Upper lobe of right lung (tissue), 1 donor: ENCODE data around the gene NGRN. TPM values are rescaled to one million over a fixed set of nuclear protein-coding genes. Genes with fewer than 3 reads are reported as not detected.

ENCODE experiments used
- ATAC-seq: fragments of 200-7000 bp; cut with Tn5 transposase; one replicate; pipeline ENCODE4 v1.9.1; 2020; ENCODE audit warnings: mild to moderate bottlenecking, moderate library complexity
- DNase-seq: peaks from one replicate; pipeline ENCODE4 v3.0.0-alpha.2; 2020
- H3K27ac ChIP-seq: fragments of 200-600 bp; one replicate; pipeline ENCODE4 v1.8.0; 2022
- H3K27me3 ChIP-seq: fragments of 200-600 bp; one replicate; pipeline ENCODE4 v1.8.0; 2022; ENCODE audit warnings: mild to moderate bottlenecking
- H3K36me3 ChIP-seq: fragments of 200-600 bp; one replicate; pipeline ENCODE4 v1.8.0; 2022
- H3K4me1 ChIP-seq: fragments of 200-600 bp; one replicate; pipeline ENCODE4 v1.8.0; 2022
- H3K4me3 ChIP-seq: fragments of 200-600 bp; one replicate; pipeline ENCODE4 v1.8.0; 2022; ENCODE audit warnings: mild to moderate bottlenecking
- H3K9me3 ChIP-seq: fragments of 200-600 bp; one replicate; pipeline ENCODE4 v1.8.0; 2022
- intact Hi-C: fragments of 100-400 bp; cut with DNase I; formaldehyde crosslinking; loops from one replicate; pipeline ENCODE4 v1.11.0; 2022
- total RNA-seq: library from RNA; stranded (reverse); fragmentation: NEBNext Ultra II Directional; extraction: Animal tissue kit (Norgen Biotek cat#: 25700); gene quantifications from one replicate; pipeline ENCODE4 v1.2.1, GENCODE V29; 2021
- TF ChIP-seq, protein P1 (sequence below): fragments of 200-600 bp; IDR thresholded peaks from one replicate; pipeline ENCODE4 v1.8.0; 2022; ENCODE audit warnings: antibody characterized with exemption
- donor health status: DM: no; HTN: yes; CAD: no; lungs with severe emphysema.

The NGRN gene
- total RNA-seq, 1 donor from 2014 or later, result 75.0 TPM

DNA sequence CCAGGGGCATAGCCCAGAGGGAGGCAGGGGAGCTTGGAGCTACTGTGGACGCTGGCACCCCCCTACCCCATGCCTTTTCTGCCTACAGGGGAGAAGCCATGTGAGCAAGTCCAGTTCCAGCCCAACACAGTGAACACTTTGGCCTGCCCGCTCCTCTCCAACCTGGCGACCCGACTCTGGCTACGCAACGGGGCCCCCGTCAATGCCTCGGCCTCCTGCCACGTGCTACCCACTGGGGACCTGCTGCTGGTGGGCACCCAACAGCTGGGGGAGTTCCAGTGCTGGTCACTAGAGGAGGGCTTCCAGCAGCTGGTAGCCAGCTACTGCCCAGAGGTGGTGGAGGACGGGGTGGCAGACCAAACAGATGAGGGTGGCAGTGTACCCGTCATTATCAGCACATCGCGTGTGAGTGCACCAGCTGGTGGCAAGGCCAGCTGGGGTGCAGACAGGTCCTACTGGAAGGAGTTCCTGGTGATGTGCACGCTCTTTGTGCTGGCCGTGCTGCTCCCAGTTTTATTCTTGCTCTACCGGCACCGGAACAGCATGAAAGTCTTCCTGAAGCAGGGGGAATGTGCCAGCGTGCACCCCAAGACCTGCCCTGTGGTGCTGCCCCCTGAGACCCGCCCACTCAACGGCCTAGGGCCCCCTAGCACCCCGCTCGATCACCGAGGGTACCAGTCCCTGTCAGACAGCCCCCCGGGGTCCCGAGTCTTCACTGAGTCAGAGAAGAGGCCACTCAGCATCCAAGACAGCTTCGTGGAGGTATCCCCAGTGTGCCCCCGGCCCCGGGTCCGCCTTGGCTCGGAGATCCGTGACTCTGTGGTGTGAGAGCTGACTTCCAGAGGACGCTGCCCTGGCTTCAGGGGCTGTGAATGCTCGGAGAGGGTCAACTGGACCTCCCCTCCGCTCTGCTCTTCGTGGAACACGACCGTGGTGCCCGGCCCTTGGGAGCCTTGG, 37.4 kb upstream of the NGRN start:
- TF ChIP-seq, protein P1, sequence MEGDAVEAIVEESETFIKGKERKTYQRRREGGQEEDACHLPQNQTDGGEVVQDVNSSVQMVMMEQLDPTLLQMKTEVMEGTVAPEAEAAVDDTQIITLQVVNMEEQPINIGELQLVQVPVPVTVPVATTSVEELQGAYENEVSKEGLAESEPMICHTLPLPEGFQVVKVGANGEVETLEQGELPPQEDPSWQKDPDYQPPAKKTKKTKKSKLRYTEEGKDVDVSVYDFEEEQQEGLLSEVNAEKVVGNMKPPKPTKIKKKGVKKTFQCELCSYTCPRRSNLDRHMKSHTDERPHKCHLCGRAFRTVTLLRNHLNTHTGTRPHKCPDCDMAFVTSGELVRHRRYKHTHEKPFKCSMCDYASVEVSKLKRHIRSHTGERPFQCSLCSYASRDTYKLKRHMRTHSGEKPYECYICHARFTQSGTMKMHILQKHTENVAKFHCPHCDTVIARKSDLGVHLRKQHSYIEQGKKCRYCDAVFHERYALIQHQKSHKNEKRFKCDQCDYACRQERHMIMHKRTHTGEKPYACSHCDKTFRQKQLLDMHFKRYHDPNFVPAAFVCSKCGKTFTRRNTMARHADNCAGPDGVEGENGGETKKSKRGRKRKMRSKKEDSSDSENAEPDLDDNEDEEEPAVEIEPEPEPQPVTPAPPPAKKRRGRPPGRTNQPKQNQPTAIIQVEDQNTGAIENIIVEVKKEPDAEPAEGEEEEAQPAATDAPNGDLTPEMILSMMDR, result no peak
- intact Hi-C loops, result no loop called here
- H3K4me1 ChIP-seq, result peaks cover 34% of the 10 kb centered on the region

DNA sequence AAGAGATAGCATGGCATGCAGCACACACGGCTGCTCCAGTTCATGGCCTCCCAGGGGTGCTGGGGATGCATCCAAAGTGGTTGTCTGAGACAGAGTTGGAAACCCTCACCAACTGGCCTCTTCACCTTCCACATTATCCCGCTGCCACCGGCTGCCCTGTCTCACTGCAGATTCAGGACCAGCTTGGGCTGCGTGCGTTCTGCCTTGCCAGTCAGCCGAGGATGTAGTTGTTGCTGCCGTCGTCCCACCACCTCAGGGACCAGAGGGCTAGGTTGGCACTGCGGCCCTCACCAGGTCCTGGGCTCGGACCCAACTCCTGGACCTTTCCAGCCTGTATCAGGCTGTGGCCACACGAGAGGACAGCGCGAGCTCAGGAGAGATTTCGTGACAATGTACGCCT, 36.5 kb upstream of the NGRN start:
- Histone ChIP-seq H3K36me3 (peaks cover 70% of the 10 kb centered on the region), H3K27ac (no peak overlapping the region), H3K4me3 (no peak overlapping the region), H3K27me3 (no peaks in the 10 kb centered on the region), H3K9me3 (no peaks in the 10 kb centered on the region), H3K4me1 (peaks cover 34% of the 10 kb centered on the region)
- no peak for DNase-seq
- TF ChIP-seq, protein P1, result no peak
- intact Hi-C loops, result no loop called here
- ATAC-seq, result no peak

More for the DNA sequence above, 37.4 kb upstream of the NGRN start:
- DNase-seq (no peak), ATAC-seq (no peak)
- Histone ChIP-seq H3K9me3 (no peaks in the 10 kb centered on the region), H3K27ac (no peak overlapping the region), H3K4me3 (no peak overlapping the region), H3K27me3 (no peaks in the 10 kb centered on the region), H3K36me3 (peaks cover 79% of the 10 kb centered on the region)

DNA sequence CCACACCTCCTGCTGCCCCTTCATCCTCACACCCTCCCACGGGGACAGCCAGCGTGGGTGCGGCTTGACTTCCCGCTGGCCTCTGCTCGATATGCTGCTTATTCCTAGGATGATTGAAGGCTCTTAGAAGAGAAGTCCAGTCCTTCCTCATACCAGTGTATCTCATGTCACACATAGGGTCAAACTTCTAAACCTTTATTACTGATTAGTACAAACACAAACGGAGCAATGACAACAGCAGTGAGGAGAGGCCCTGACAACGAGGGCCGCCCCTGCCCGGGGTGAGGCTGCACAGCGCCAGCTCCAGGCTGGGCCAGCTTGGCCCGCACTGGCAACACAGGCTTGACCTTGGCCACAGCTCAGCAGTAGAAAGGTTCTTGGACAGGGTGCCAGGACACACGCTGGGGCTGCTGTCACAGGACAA, 35.4 kb upstream of the NGRN start:
- H3K36me3 ChIP-seq, result peaks cover 59% of the 10 kb centered on the region
- TF ChIP-seq, protein P1, result no peak
- H3K27ac ChIP-seq, result no peak overlapping the region
- ATAC-seq (no peak), DNase-seq (no peak)
- no peak overlapping the region for H3K4me3 ChIP-seq
- no peaks in the 10 kb centered on the region for H3K27me3 ChIP-seq
- no peaks in the 10 kb centered on the region for H3K9me3 ChIP-seq
- H3K4me1 ChIP-seq, result peaks cover 28% of the 10 kb centered on the region
- intact Hi-C loops, result no loop called here

DNA sequence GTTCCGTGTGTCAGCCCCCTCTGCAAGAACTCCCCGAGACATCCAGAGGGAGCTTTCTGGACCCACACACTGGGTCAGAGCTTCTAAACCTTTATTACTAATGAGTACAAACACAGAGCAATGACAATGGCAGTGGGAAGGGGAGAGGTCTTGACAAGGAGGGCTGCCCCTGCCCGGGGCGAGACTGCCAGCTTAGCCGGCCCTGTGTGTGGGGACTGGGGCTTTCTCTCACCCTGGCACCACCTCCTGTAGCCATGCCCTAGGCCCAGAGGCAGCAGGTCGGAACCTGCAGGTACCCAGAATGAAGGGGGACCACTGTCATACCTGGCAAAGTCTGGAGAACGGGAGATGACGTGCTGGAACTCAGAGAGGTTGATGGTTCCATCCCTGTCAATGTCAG, 34.9 kb upstream of the NGRN start:
- Histone ChIP-seq H3K4me1 (peaks cover 31% of the 10 kb centered on the region), H3K27me3 (no peaks in the 10 kb centered on the region), H3K36me3 (peaks cover 54% of the 10 kb centered on the region), H3K27ac (no peak overlapping the region), H3K4me3 (no peak overlapping the region), H3K9me3 (no peaks in the 10 kb centered on the region)
- TF ChIP-seq, protein P1, result no peak
- no peak for DNase-seq
- intact Hi-C loops, result no loop called here
- ATAC-seq, result no peak

DNA sequence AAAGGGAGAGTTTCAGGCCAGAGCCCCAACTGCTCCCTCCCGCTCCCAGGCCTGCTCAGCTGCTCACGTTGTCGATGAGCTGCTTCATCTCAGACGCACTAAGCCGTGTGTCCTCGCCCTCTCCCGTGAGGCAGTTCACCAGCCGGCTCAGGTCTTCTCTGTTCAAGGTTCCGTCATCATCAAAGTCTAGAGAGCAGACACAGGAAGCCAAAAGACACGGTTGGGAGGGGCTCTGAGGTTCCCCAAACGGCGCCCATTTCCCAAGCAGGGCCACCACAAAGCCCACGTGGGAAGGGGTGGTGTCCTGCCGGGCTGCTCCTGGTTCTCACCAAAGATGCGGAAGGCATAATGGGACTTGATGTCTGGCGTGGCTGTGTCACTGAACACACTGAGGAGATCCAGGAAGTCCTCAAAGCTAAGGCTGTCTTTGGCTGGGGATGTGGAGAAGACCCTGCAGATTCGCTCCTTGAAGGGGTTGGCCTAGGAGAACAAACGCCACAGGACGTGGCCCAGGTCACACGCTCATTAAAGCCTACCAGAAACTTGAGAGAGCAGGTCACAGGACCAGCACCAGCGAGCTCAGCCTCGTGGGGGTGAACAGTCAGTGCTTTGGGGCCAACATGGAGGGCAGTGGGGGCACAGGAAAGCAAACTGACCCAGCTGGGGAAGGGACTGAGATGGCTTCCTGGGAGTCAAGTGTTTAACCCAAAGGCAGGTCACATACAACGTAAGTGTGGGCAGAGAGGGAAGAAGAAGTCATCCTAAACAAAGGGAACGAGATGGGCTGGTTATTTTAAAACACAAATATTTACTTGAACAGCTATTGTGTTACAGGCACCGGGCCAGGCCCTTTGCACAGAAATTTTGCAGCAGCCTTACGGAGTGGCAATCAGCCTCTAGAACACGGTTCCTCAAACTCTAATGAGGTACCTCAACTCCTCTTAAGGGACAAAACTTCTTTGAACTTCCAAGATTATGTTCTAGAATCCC, 34.1 kb upstream of the NGRN start:
- H3K27me3 ChIP-seq, result no peaks in the 10 kb centered on the region
- H3K36me3 ChIP-seq, result peaks cover 52% of the 10 kb centered on the region
- intact Hi-C loops, result no loop called here
- DNase-seq (peak; percentile 78), ATAC-seq (peak; percentile 22)
- H3K4me1 ChIP-seq, result peaks cover 31% of the 10 kb centered on the region
- TF ChIP-seq, protein P1, result no peak
- no peak overlapping the region for H3K4me3 ChIP-seq
- H3K27ac ChIP-seq, result peak overlapping the region; percentile 27
- H3K9me3 ChIP-seq, result no peaks in the 10 kb centered on the region
